ENCODE results near the gene USP5. TPM values are rescaled to one million over a fixed set of nuclear protein-coding genes. Genes with fewer than 3 reads are reported as not detected.

The USP5 gene, protein sequence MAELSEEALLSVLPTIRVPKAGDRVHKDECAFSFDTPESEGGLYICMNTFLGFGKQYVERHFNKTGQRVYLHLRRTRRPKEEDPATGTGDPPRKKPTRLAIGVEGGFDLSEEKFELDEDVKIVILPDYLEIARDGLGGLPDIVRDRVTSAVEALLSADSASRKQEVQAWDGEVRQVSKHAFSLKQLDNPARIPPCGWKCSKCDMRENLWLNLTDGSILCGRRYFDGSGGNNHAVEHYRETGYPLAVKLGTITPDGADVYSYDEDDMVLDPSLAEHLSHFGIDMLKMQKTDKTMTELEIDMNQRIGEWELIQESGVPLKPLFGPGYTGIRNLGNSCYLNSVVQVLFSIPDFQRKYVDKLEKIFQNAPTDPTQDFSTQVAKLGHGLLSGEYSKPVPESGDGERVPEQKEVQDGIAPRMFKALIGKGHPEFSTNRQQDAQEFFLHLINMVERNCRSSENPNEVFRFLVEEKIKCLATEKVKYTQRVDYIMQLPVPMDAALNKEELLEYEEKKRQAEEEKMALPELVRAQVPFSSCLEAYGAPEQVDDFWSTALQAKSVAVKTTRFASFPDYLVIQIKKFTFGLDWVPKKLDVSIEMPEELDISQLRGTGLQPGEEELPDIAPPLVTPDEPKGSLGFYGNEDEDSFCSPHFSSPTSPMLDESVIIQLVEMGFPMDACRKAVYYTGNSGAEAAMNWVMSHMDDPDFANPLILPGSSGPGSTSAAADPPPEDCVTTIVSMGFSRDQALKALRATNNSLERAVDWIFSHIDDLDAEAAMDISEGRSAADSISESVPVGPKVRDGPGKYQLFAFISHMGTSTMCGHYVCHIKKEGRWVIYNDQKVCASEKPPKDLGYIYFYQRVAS
- total RNA-seq (10 to 100 TPM; 26.3 to 69.4 (median 48.7) TPM), polyA plus RNA-seq (10 to 100 TPM; 20.9 to 29.0 (median 25.0) TPM)
- long read RNA-seq, donor 1 = 0 reads
- long read RNA-seq, donor 2, partial matches to known transcripts = 5 of 8 reads
- long read RNA-seq, donor 2, other reads (novel, unspliced or antisense) = 0 of 8 reads
- long read RNA-seq, donor 3, partial matches to known transcripts = 6 of 6 reads
- long read RNA-seq, donor 3, other reads (novel, unspliced or antisense) = 0 of 6 reads
- long read RNA-seq, donor 4 = 0 reads
- long read RNA-seq, donor 5, partial matches to known transcripts = 17 of 17 reads
- long read RNA-seq, donor 5, other reads (novel, unspliced or antisense) = 0 of 17 reads
- long read RNA-seq, donor 6, partial matches to known transcripts = 22 of 25 reads
- long read RNA-seq, donor 6, other reads (novel, unspliced or antisense) = 0 of 25 reads
- long read RNA-seq, donor 7, partial matches to known transcripts = 11 of 11 reads
- long read RNA-seq, donor 7, other reads (novel, unspliced or antisense) = 0 of 11 reads
- long read RNA-seq, donor 8, partial matches to known transcripts = 0 of 1 reads
- long read RNA-seq, donor 8, other reads (novel, unspliced or antisense) = 0 of 1 reads
- long read RNA-seq, donor 9, partial matches to known transcripts = 18 of 19 reads
- long read RNA-seq, donor 9, other reads (novel, unspliced or antisense) = 0 of 19 reads
- long read RNA-seq, donor 10, partial matches to known transcripts = 0 of 1 reads
- long read RNA-seq, donor 10, other reads (novel, unspliced or antisense) = 0 of 1 reads

DNA sequence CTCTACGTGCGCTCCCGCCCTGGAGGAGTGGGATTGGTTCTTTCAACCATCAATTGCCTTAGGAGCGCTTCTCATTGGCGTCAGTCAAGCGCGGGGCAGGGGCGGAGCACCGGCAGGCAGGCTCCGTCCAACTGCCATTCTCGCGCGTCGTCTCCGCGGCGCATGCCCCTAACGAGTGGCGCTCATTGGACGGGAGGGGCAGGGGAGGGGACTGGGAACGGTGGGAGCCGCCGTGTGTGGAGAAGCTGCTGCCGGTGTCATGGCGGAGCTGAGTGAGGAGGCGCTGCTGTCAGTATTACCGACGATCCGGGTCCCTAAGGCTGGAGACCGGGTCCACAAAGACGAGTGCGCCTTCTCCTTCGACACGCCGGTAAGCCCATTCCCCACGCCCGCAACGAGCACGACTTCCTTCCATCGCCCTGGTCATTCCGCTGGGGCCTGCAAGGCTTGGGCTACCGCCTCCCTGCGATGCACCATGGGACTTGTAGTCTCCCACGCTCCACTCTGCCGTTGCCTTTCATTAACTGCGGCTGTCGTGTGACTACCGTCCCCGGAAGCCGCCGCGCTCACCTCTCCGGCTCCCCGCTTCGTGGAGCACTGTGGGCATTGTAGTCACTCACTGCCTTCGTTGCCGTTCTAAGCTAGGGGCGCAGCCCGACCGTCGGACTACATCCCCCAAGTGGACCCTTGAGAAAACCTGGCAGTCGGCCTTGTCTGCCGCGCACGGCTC lies at the start of gene USP5:
USP5 (plus strand) TSS at position 230 of the 730 bp plus-strand sequence; CDS start at position 260, 30 bp downstream.
- Histone ChIP-seq H3K27ac (peak within 1 kb of the TSS; percentile 88 to 96 (median 95)), H3K36me3 (peaks cover 18 to 43% (median 35%) of the 10 kb centered on the region in 4 donors), H3K4me1 (peaks cover 9 to 37% (median 25%) of the 10 kb centered on the region in 4 donors), H3K4me3 (peak within 1 kb of the TSS; percentile 66 to 84 (median 66)), H3K27me3 (no peaks in the 10 kb centered on the region), H3K9me3 (no peaks in the 10 kb centered on the region)
- intact Hi-C loops (cut with DNase I; ENCODE audit: low total_unique reads) = no loop called here
- TF ChIP-seq EP300 (IDR thresholded peaks at IDR 0.05) = no peak
- TF ChIP-seq POLR2AphosphoS5 (IDR thresholded peaks at IDR 0.05) = peak in 2 of 3 donors; percentile 80 to 92
- TF ChIP-seq, protein P1, sequence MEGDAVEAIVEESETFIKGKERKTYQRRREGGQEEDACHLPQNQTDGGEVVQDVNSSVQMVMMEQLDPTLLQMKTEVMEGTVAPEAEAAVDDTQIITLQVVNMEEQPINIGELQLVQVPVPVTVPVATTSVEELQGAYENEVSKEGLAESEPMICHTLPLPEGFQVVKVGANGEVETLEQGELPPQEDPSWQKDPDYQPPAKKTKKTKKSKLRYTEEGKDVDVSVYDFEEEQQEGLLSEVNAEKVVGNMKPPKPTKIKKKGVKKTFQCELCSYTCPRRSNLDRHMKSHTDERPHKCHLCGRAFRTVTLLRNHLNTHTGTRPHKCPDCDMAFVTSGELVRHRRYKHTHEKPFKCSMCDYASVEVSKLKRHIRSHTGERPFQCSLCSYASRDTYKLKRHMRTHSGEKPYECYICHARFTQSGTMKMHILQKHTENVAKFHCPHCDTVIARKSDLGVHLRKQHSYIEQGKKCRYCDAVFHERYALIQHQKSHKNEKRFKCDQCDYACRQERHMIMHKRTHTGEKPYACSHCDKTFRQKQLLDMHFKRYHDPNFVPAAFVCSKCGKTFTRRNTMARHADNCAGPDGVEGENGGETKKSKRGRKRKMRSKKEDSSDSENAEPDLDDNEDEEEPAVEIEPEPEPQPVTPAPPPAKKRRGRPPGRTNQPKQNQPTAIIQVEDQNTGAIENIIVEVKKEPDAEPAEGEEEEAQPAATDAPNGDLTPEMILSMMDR (IDR thresholded peaks at IDR 0.05) = peak in 1 of 7 experiments; percentile 25
- TF ChIP-seq POLR2A (IDR thresholded peaks at IDR 0.05) = no peak
- 0 to 1% (median 0%) methylated on average over 39 to 65 of the region's 65 CpGs for WGBS, 5 donors
- DNase-seq = peak; percentile 99 to 100

DNA sequence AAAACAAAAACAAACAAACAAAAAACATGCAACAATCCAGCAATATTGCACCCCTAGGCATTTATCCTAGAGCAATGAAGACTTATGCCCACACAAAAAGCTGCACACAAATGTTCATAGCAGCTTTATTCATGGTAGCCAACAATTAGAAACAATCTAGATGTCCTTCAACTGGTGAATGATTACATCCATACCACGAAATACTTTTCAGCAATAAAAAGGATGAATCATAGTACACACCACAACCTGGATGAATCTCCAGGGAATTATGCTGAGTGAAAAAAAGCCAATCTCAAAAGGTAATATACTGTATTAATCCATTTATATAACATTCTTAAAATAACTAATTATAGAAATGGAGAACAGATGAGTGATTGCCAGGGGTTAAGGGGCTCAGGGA lies 44.8 kb upstream of the USP5 start:
- no peak for TF ChIP-seq EP300 (IDR thresholded peaks at IDR 0.05)
- TF ChIP-seq, protein P1 (IDR thresholded peaks at IDR 0.05) = no peak
- no peak for TF ChIP-seq POLR2A (IDR thresholded peaks at IDR 0.05)
- no peak for TF ChIP-seq POLR2AphosphoS5 (IDR thresholded peaks at IDR 0.05)
- Histone ChIP-seq H3K4me1 (no peaks in the 10 kb centered on the region), H3K4me3 (no peak overlapping the region), H3K27ac (no peak overlapping the region), H3K36me3 (no peaks in the 10 kb centered on the region), H3K9me3 (no peaks in the 10 kb centered on the region), H3K27me3 (no peaks in the 10 kb centered on the region)
- intact Hi-C loops (cut with DNase I; ENCODE audit: low total_unique reads) = no loop called here
- 57 to 75% (median 68%) methylated on average over 1 of the region's 1 CpG for whole genome bisulfite sequencing, 5 donors
- DNase-seq = no peak

DNA sequence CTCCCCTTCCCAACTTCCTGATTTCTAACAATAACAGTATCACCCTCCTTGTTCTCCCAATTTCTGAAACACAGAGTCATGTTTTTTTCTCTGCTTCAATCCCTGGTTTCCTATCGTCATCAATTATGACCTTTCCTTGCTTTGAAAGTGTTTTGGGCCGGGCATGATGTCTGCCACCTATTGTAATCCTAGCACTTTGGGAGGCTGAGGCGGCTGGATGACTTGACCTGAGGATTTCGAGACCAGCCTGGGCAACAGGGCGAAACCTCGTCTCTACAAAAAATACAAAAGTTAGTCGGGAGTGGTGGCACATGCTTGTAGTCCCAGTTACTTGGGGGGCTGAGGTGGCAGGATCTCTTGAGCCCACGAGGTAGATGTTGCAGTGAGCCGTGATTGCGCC lies 42.9 kb upstream of the USP5 start:
- intact Hi-C loops (cut with DNase I; ENCODE audit: low total_unique reads) = no loop called here
- no peak for DNase-seq

More for the DNA sequence above, 42.9 kb upstream of the USP5 start:
- TF ChIP-seq, protein P1 (IDR thresholded peaks at IDR 0.05) = no peak
- no peak for TF ChIP-seq POLR2A (IDR thresholded peaks at IDR 0.05)
- Histone ChIP-seq H3K4me1 (no peaks in the 10 kb centered on the region), H3K27me3 (no peaks in the 10 kb centered on the region), H3K36me3 (no peaks in the 10 kb centered on the region), H3K27ac (no peak overlapping the region), H3K4me3 (no peak overlapping the region), H3K9me3 (no peaks in the 10 kb centered on the region)
- 78 to 87% (median 81%) methylated on average over 10 of the region's 10 CpGs for WGBS, 5 donors

Measured in stomach (tissue), 19 donors.